Erythroblast (primary cell): ENCODE results near the gene FAM9B.

ENCODE experiments used
- GATA1 ChIP-seq: IDR thresholded peaks from 2 replicates; pipeline ENCODE4 v1.6.1; 2011; ENCODE audit warnings: low read depth, mild to moderate bottlenecking, control low read depth, low read length, moderate library complexity
- POLR2A ChIP-seq: IDR thresholded peaks from 2 replicates; pipeline ENCODE4 v1.6.1; 2011; ENCODE audit warnings: mild to moderate bottlenecking, low read length

- TF ChIP-seq POLR2A (no peak), GATA1 (no peak)
Observed at GRCh38 chrX:9074326-9074725, 40.4 kb upstream of the FAM9B start.
